OCI-LY1 (cell line): ENCODE measurements around the gene SEC22B.
"Not testable (repeated sequence)": the region's sequence is repeated elsewhere in the genome, so short reads cannot be mapped to it uniquely, and the experiment has no call there.

ENCODE experiments used
- EZH2 ChIP-seq: fragments of 200-600 bp; sonication (generic), shearing (Covaris generic); IDR thresholded peaks from 2 replicates; pipeline ENCODE4 v1.8.0; 2017; ENCODE audit warnings: borderline replicate concordance, mixed run types, mild to moderate bottlenecking, antibody characterized with exemption, low read length, moderate library complexity, mixed read lengths
- TF ChIP-seq, protein P1 (sequence below): fragments of 200-600 bp; sonication (generic), shearing (Covaris generic); IDR thresholded peaks from 2 replicates; pipeline ENCODE4 v1.5.1; 2017; ENCODE audit warnings: mild to moderate bottlenecking, antibody characterized with exemption, low read length, moderate library complexity, mixed read lengths

DNA sequence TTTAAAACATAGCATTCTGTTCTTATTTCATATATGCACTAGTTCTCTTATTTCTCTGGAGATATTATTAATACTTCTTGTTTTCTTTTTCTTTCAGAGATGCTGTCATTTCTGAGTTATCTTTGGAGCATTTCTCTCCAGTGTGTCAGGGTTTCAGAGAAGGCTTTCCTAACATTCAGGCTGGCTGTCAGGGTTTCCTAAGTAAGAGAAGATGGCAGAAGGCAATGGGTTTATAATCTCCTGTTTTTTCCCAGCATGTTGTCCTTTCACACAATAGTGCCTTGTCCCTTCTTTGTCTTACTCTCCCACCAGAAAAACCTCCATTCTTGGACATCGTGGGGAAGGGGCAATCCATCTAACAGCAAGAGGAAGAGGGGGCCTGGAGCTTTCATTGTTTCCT lies 51.7 kb downstream of the SEC22B start:
- TF ChIP-seq, protein P1, sequence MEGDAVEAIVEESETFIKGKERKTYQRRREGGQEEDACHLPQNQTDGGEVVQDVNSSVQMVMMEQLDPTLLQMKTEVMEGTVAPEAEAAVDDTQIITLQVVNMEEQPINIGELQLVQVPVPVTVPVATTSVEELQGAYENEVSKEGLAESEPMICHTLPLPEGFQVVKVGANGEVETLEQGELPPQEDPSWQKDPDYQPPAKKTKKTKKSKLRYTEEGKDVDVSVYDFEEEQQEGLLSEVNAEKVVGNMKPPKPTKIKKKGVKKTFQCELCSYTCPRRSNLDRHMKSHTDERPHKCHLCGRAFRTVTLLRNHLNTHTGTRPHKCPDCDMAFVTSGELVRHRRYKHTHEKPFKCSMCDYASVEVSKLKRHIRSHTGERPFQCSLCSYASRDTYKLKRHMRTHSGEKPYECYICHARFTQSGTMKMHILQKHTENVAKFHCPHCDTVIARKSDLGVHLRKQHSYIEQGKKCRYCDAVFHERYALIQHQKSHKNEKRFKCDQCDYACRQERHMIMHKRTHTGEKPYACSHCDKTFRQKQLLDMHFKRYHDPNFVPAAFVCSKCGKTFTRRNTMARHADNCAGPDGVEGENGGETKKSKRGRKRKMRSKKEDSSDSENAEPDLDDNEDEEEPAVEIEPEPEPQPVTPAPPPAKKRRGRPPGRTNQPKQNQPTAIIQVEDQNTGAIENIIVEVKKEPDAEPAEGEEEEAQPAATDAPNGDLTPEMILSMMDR: not testable (repeated sequence)
- not testable (repeated sequence) for TF ChIP-seq EZH2
